Measurements from ENCODE around the gene ABCA6.

Gene ABCA6

GRCh38 chr17:69043098-69043734, 98.5 kb downstream of the ABCA6 start:
- DNase-seq (ENCODE audit: low read depth) = no peak
- TF ChIP-seq CTCF (IDR thresholded peaks at IDR 0.05; ENCODE audit: insufficient read depth, low read depth, low read length, missing control alignments) = no peak
- no peak overlapping the region for H3K4me3 ChIP-seq (ENCODE audit: low read depth, low read length)

GRCh38 chr17:69042308-69042707, 99.4 kb downstream of the ABCA6 start:
- TF ChIP-seq CTCF (IDR thresholded peaks at IDR 0.05; ENCODE audit: insufficient read depth, low read depth, low read length, missing control alignments) = no peak
- DNase-seq (ENCODE audit: low read depth) = no peak
- H3K4me3 ChIP-seq (ENCODE audit: low read depth, low read length) = no peak overlapping the region

GRCh38 chr17:69031839-69032238, 109.9 kb downstream of the ABCA6 start:
- H3K4me3 ChIP-seq (ENCODE audit: low read depth, low read length) = no peak overlapping the region
- TF ChIP-seq CTCF (IDR thresholded peaks at IDR 0.05; ENCODE audit: insufficient read depth, low read depth, low read length, missing control alignments) = no peak
- no peak for DNase-seq (ENCODE audit: low read depth)

- DNase-seq (ENCODE audit: low read depth) = no peak
- no peak overlapping the region for H3K4me3 ChIP-seq (ENCODE audit: low read depth, low read length)
- no peak for TF ChIP-seq CTCF (IDR thresholded peaks at IDR 0.05; ENCODE audit: insufficient read depth, low read depth, low read length, missing control alignments)
Observed at GRCh38 chr17:69030169-69030568, 111.5 kb downstream of the ABCA6 start.

Measured in GM12865 (cell line).